DMS153 treated with DMSO at 0.1 percent for 48 hours (cell line): ENCODE measurements around the gene B4GALT2.

Experiments used
- DNase-seq: peaks from one replicate; lab custom pipeline; 2025; ENCODE audit not compliant: unreplicated experiment; lab: John Stamatoyannopoulos, UW

B4GALT2 gene

DNA sequence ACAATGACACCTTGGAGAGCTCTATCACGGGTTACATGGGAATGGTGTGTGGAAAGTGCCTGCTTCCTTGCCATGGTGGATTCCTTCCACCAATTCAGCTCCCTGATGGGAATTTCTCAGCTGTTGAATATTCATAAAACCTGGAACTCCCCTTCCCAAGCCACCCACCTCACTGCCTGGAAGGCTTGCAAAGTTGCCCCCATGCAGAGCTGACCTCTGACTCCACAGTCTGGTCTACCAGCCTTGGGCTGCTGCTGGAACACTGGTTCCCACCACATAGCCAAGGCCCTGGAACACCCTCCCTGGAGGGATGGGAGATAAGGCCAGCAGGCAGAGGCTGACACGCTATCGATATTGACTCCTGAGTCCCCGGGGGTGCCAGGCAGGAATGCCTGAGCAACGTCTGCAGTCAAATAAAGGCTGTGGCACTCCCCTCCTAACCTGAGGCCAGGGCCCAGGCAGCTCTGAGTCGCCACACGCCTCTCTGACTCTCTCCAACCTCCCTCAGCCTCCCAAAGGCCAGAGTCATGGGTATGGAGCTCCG lies 21.2 kb downstream of the B4GALT2 start:
- DNase-seq, result no peak

- DNase-seq, result no peak
Measured at GRCh38 chr1:44002165-44002564, 23.2 kb downstream of the B4GALT2 start.

GRCh38 chr1:44002606-44003157 lies 23.7 kb downstream of the B4GALT2 start:
- DNase-seq, result no peak

DNA sequence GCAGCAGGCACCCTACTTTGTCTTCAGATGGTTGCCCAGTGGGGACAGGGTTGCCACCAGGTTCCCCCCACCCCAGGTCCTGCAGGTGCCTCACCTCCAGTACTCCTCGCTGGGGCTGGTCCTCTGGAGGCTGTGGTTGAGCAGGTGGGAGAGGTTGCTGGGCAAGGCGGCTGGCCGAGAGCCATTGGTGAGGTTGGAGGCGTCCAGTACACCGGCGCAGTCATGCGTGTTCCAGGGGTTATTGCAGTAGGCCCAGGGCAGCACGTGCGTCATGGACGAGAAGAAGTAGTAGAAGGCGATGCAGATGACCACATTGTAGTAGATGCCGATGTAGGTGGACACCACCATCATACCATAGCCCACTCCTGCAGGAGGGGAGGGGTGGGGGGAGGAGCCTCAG lies 29.2 kb downstream of the B4GALT2 start:
- no peak for DNase-seq

- DNase-seq, result no peak
Measured at GRCh38 chr1:44010935-44011471, 32.0 kb downstream of the B4GALT2 start.

- peak; percentile 23 for DNase-seq
Measured at GRCh38 chr1:44012404-44012803, 33.4 kb downstream of the B4GALT2 start.

- DNase-seq, result no peak
Measured at GRCh38 chr1:44012941-44013609, 34.1 kb downstream of the B4GALT2 start.

DNA sequence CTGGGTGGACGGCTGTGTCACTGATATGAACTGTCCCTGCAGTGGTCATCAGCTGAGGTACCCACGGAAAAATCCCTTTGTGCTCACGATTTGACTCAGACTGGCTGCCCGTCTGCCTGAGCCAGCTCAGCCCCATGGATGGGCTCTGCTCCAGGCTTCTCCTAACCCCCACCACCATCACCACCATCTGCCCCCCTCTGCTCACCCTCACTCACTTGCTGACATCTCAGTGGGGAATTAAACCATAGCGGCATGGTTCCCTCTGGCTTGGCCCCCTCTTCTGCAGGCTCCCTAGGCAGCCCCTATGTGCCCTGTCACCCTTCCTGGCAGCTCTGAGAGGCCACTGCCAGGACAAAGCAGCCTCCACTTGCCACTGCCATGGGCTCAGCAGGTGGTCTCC lies 34.9 kb downstream of the B4GALT2 start:
- no peak for DNase-seq

DNA sequence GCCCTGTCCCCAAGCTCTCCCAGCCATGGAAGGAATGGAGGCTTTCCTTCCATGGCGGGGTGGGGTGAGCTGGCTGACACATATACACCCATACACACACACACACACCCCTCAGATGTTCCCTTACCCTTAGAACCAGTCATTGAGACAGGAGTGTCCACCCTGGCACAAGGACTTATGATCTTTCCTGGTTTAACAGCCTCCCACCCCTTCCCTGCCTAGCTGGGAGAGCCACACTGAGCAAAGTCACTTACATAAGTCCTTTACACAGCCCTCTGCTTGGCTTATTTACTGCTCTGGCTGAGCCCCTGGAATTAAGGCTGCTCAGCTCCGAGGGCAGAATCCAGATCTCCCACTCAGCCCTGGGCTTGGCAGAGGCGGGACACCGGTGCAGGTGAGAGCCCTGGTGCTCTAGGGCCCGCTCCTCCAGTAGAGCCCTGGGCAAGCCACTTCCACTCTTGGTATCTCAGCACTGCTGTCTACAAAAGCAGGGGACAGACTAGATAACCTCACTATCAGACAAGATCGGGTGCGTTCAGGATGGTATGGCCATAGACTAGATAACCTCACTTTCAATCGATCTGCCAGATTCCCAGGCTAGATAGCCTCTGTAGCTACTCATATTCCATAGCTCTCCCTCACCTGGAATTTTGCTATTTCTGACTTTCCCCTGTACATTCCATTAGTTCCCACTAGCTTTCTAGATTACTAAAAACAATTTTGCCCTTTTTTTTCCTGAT lies 35.5 kb downstream of the B4GALT2 start:
- no peak for DNase-seq

DNA sequence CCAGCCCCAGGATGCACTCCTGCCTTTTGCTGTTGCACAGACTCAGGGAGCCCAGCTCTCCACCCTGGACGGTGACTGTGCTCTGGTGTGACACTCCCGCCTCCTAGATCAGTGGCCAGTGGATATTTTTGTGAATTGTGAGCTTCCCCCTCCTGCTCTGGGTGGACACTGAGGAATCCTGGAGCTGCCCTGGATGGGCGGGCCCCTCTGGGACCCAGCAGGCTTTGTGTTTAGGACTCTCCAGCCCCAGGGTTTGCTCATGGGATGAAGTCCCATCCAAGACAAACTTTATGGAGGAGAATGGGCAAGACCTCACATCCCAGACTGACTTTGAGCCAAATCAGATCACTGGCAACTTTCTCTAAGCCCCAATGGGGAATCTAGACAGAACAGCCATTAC lies 36.2 kb downstream of the B4GALT2 start:
- no peak for DNase-seq

DNA sequence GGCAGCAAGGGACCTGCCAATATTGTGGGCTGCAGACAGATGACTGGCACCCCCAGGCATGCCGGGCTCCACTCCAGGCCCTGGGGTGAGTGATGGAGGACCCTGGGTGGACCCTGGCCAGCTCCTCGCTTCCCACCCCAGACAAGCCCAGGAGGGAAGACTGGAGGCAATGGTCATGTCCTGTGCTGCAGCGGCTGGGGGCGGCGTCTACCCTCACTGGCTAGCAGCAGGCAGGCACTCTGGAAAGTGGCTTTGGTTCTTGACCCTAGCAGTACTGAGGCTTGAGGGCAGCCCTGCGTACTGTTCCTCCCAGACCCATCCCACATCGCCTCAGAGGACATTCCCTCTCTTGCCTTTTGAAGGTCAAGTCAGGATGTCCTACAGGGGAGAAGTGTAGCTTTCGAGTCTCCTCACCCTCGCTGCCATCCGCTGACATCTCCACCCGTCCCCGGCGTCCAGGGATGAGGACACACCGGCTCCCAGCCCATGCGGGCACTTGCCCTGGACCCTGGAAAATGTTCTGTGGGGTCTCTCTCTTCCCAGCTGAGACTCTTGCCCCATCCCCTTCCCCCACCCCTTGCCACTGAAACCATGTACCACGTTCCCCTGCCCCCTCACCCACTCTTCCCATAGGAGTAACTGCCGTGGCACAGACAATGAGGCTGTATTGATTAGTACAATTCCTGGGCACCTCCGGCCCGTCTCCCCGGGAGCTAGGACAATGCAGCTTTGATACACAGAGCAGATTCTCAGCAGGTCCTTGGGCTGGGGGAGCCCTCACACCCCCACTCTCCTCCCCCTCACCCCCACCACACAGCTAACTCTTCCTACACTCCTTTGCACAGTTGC lies 37.3 kb downstream of the B4GALT2 start:
- no peak for DNase-seq

GRCh38 chr1:44016890-44017400 lies 37.9 kb downstream of the B4GALT2 start:
- no peak for DNase-seq

DNA sequence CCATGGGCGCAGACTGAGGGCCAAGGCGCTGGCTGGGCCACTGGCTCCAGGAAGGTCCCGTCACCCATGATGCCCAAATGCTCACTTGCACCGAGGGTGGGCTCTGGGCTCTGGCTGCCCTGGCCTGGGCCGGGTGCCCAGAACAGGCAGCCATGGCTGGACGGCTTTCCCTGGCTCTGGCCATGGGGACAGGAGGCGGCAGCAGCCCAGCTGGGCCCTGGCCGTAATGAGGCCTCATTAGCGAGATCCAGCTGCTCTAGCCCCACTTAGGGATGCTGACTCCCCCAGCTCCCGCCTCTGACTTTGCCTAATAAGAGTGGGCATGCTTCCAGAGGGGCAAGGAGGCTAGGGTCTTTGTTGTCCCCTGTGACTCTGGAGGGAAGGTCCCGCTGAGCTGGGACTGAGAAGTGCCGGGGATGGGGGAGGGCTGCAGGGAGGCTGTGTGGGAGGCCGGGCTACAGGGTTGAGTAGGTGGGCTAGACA lies 40.5 kb downstream of the B4GALT2 start:
- no peak for DNase-seq

DNA sequence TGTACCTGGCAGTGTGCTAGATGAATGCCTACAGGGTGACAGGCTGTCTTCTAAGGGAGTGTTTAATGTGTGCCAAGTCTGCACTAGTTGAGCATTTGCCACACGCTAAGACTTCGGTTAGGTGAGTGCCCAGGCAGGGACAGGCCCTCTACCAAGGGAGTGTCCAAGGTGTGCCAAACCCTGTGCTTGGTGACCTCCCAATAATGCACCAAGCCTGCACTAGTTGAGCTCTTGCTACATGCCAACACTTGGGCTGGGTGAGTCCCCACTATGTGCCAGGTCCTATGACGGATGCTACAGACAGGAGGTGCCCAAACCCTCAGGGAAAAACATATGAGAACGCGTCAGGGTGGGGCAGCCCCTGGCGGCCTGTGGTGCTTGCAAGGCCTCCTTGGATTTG lies 41.5 kb downstream of the B4GALT2 start:
- no peak for DNase-seq

DNA sequence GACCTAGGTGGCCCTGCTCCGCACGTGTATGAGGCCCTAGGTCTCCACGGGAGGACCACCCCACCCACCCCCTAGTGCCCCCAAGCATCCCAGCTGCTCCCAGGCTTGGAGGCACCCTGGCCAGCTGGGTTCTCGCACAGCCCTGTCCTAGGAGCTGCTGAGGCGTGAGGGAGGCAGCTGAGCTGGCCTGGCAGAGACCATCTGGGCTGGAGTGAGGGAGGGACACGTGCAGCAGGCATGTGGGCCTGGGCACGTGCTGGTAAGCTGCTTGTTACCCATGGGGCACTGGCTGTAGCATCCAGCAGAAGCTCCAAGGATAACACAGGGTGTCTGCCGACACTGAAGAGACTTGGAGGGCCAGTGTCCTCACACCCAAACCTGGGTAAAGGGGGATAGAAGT lies 42.1 kb downstream of the B4GALT2 start:
- DNase-seq, result no peak

DNA sequence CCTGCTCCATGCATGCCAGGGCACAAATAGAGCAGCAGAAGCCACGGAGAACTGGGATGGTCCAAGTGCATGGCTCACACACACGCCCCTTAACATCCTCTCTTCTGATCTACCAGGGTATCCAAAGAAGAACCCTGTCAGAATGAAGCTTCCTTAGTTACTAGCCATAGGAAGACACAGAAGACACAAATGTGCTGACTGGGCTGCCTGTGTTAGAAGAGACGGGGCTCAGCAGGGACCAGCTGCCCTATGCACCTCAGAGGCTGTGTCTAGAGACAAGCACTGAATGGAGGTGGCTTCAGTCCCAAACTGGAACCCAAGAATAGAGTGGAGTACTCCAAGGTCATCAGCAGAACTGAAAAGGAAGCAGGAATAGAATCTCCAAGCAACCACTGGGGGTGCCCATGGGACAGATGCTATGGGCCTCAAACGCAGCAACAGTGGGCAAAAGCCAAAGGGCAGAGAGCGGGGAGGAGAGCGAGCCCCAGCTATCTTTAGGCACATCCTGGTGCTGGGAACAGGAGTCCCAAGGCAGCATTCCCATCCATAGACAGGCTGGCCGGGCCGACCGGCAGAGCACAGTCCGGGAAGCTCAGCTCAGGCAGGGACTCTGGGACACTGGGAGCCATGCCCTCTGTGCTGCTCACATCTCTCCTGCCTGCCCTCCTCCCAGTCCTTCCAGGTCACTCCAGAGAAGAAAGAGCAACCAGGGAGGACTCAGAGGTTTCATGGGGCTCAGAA lies 42.7 kb downstream of the B4GALT2 start:
- no peak for DNase-seq

- no peak for DNase-seq
Measured at GRCh38 chr1:44024031-44024902, 45.3 kb downstream of the B4GALT2 start.

GRCh38 chr1:44024903-44025525 lies 46.0 kb downstream of the B4GALT2 start:
- no peak for DNase-seq

DNA sequence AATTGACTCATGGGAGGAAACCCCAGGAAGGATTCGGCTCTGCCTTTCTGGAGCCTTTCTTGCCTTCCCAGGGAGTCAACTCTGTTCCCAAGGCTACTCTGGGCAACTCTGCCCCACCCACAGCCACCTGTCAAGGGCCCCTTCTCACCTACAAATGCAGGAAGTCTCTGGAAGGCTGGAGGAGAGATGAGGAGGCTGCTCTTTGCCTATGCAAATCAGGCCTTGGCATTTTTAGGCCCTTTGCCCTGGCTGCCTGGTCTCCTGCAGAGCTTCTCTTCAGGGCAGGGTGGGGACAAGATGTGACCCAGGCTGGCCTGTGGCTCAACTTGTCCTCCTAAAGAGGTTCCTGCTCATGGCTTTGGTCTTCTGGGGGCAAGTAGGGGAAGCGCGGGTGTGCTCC lies 46.8 kb downstream of the B4GALT2 start:
- DNase-seq, result no peak
